Cardiac muscle cell (in vitro differentiated cells and primary cell): Measurements from ENCODE around the gene VSIR. TPM values are rescaled to one million over a fixed set of nuclear protein-coding genes. Genes with fewer than 3 reads are reported as not detected.

Source experiments
- DNase-seq, 2 donors: peaks; one replicate each; pipeline versions ENCODE4 v3.0.0 to v3.0.0-alpha.2; 2010 to 2017; ENCODE audit warnings: low read depth in 1 of 2, low spot score in 1 of 2
- H3K27ac ChIP-seq: fragments of 200-600 bp; sonication (generic); 2 replicates; pipeline ENCODE4 v1.5.1; 2016
- H3K27me3 ChIP-seq: fragments of 200-600 bp; sonication (generic); 2 replicates; pipeline ENCODE4 v1.6.0; 2016; ENCODE audit warnings: control low read depth
- H3K36me3 ChIP-seq: fragments of 200-600 bp; sonication (generic); 2 replicates; pipeline ENCODE4 v1.5.1; 2016; ENCODE audit warnings: control low read depth
- H3K4me1 ChIP-seq: fragments of 200-600 bp; sonication (generic); 2 replicates; pipeline ENCODE4 v1.8.1; 2017; ENCODE audit warnings: low read depth, mild to moderate bottlenecking, mixed run types
- H3K4me3 ChIP-seq: fragments of 200-600 bp; sonication (generic); 2 replicates; pipeline ENCODE4 v1.5.1; 2016; ENCODE audit warnings: mild to moderate bottlenecking
- H3K9me3 ChIP-seq: fragments of 200-600 bp; sonication (generic); 2 replicates; pipeline ENCODE4 v1.5.1; 2017; ENCODE audit warnings: low read depth, mild to moderate bottlenecking, control low read depth
- polyA plus RNA-seq: library from polyadenylated mRNA; unstranded; fragments of >200 nt; fragmentation: Nextera tagmentation; extraction: Ambion mirVana; gene quantifications from 2 replicates; pipeline ENCODE4 v1.2.1, GENCODE V29; 2016
- total RNA-seq: library from RNA; depleted of rRNA; stranded (reverse); fragments of >200 nt; gene quantifications from 2 replicates; pipeline ENCODE4 v1.2.3, GENCODE V29; 2016
- TF ChIP-seq, protein P1 (sequence below): IDR thresholded peaks from 2 replicates; pipeline ENCODE4 v1.5.1; 2012; ENCODE audit warnings: low read depth, mild to moderate bottlenecking, low read length

The VSIR gene
- total and polyA plus RNA-seq, 2 experiments from 2014 or later, result 1.7 to 1.8 TPM

DNA sequence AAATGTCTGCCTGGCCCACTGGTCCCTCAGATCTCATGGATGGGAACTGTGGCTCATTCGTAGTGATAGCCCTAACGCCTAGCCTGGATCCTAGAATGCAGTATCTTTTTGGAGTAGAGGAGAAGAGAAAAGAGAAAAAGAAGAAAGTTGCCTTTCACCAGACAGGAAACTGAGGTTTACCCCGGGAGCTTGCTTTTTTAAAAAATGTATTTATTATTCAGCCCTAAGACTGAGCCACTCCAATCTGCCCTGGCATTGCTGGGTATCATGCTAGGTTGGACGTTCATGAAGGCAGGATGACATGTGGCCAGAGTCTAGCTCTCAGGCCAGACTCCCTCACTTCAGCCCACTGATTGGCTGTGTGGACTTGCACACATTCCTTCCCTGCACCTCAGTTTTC lies 32.3 kb downstream of the VSIR start:
- no peaks in the 10 kb centered on the region for H3K27me3 ChIP-seq
- no peak overlapping the region for H3K27ac ChIP-seq
- no peaks in the 10 kb centered on the region for H3K9me3 ChIP-seq
- H3K36me3 ChIP-seq, result no peaks in the 10 kb centered on the region
- H3K4me1 ChIP-seq, result peaks cover 2% of the 10 kb centered on the region
- no peak overlapping the region for H3K4me3 ChIP-seq
- TF ChIP-seq, protein P1, sequence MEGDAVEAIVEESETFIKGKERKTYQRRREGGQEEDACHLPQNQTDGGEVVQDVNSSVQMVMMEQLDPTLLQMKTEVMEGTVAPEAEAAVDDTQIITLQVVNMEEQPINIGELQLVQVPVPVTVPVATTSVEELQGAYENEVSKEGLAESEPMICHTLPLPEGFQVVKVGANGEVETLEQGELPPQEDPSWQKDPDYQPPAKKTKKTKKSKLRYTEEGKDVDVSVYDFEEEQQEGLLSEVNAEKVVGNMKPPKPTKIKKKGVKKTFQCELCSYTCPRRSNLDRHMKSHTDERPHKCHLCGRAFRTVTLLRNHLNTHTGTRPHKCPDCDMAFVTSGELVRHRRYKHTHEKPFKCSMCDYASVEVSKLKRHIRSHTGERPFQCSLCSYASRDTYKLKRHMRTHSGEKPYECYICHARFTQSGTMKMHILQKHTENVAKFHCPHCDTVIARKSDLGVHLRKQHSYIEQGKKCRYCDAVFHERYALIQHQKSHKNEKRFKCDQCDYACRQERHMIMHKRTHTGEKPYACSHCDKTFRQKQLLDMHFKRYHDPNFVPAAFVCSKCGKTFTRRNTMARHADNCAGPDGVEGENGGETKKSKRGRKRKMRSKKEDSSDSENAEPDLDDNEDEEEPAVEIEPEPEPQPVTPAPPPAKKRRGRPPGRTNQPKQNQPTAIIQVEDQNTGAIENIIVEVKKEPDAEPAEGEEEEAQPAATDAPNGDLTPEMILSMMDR, result no peak
- DNase-seq, result no peak

DNA sequence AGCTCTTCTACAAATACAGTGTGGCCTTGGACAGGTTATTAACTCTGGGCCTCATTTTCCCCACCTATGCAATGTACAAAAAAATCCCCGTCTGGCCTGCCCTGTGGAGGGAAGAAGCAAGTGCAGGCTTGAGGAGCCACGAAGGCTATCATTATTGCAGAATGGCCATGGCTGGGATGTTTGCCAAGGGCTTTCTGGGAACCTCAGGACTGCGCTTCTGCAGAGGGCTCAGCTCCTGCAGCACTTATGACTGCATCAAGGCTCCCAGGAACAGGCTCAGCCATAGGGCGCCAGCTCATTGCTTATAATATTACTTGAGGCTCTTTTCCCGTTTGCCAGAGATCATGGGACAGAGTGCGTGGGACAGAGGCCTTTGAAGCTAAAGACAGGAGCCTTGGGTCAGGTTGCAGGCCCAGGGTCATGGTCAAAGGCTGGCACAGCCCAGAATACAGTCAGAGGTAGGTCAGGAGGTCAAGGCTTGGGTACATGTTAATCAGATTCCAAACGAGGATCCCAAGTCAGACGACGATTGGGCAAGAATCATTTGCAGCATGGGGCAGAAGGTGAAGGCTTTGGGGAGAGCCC lies 33.2 kb downstream of the VSIR start:
- Histone ChIP-seq H3K9me3 (no peaks in the 10 kb centered on the region), H3K36me3 (no peaks in the 10 kb centered on the region), H3K27ac (no peak overlapping the region), H3K4me1 (no peaks in the 10 kb centered on the region), H3K27me3 (no peaks in the 10 kb centered on the region), H3K4me3 (no peak overlapping the region)
- TF ChIP-seq, protein P1, result no peak
- peak in 1 of 2 donors; percentile 86 for DNase-seq

DNA sequence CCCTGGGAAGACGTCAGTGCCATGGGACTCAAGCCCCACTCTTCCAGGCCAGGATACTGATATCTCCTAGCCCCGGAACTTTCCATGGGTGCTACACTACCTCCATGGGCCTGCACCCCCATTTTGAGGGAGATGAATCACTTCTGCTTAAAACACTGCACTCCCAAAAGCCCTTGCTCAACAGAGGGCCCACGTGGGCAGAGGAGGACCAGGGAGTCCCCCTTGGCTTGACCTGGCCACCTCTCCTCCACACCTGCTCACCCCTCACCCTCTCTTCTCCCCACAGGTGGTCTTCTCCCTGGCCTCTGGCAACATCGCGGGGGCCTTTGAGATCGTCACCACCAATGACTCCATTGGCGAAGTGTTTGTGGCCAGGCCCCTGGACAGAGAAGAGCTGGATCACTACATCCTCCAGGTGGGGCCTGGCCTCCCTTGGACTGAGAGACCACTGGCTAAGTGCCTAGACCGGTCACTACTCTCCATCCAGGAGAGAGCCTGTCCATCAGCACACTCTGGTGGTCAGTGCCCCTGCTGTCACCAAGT lies 33.9 kb downstream of the VSIR start:
- no peaks in the 10 kb centered on the region for H3K4me1 ChIP-seq
- no peak overlapping the region for H3K27ac ChIP-seq
- DNase-seq, result no peak
- no peak overlapping the region for H3K4me3 ChIP-seq
- H3K27me3 ChIP-seq, result no peaks in the 10 kb centered on the region
- no peaks in the 10 kb centered on the region for H3K36me3 ChIP-seq
- no peaks in the 10 kb centered on the region for H3K9me3 ChIP-seq
- TF ChIP-seq, protein P1, result no peak

DNA sequence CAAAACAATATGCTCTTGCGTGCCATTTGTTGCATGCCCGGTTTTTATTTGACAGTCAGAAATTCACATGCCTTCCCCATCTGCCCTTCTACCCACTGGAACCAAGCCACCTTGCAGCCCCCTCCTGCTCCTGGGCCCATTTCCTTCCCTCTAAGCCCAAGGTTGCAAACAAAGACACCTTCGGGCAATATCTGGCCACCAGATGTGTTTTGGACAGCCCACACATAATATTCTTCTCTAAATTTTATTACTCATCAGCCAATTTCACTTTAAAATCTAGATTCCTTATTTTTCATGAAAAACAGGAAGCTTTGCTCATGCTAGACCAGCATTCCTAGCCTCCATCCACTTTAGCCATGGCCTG lies 35.5 kb downstream of the VSIR start:
- TF ChIP-seq, protein P1, result no peak
- Histone ChIP-seq H3K4me3 (no peak overlapping the region), H3K27me3 (no peaks in the 10 kb centered on the region), H3K4me1 (no peaks in the 10 kb centered on the region), H3K9me3 (no peaks in the 10 kb centered on the region), H3K36me3 (no peaks in the 10 kb centered on the region), H3K27ac (no peak overlapping the region)
- DNase-seq, result no peak

DNA sequence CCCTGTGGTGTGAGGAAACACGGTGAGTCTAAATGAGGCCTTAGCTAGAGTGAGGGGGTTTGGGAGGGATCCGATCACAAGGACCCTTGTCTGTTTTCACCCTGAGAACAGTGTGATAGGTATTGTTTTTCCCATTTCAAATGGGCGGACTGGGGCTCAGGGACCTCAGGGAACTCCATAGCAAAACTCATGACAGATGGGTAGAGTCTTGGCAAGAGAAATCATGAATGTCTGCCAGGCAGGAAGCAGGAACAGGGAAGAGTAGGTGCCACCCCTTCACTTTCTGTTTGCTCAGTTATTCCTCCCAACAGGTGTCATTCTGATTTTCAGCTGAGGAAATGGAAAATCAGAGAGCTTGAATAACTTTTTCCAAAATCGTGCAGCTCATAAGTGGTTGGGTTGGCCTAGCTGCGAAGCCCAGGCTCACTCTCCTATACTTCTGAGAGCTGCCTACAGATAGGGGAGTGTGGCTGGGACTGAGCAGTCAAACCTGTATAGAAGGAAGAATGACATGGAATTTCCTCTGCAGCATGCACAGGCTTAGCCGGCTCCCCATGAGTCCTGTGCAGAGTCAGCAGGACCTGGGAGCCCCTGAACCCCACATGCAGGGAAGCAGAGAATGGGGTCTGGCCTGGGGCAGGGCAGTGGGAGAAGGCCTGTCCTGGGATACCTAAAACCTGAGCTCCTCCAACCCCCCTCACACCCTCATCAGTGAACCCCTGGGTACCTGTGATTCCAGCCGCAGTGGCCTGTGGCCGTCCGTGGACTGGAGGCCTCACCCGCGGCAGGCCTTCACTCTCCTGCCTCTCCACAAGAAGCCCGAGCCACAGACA lies 36.1 kb downstream of the VSIR start:
- Histone ChIP-seq H3K36me3 (no peaks in the 10 kb centered on the region), H3K4me1 (no peaks in the 10 kb centered on the region), H3K27ac (no peak overlapping the region), H3K27me3 (no peaks in the 10 kb centered on the region), H3K4me3 (no peak overlapping the region), H3K9me3 (no peaks in the 10 kb centered on the region)
- no peak for DNase-seq
- TF ChIP-seq, protein P1, result no peak
